CMK (cell line): ENCODE data around the gene CDH4.

Source experiments
- DNase-seq: peaks from one replicate; pipeline ENCODE4 v3.0.0-alpha.2; 2010; ENCODE audit warnings: low read depth

Gene CDH4

GRCh38 chr20:61722146-61722678, 470.2 kb downstream of the CDH4 start:
- no peak for DNase-seq

- no peak for DNase-seq
Observed at GRCh38 chr20:61723529-61724257, 471.6 kb downstream of the CDH4 start.

- DNase-seq = no peak
Observed at GRCh38 chr20:61724376-61724775, 472.3 kb downstream of the CDH4 start.

GRCh38 chr20:61725145-61725544, 473.1 kb downstream of the CDH4 start:
- no peak for DNase-seq

- no peak for DNase-seq
Observed at GRCh38 chr20:61725966-61726365, 473.9 kb downstream of the CDH4 start.

GRCh38 chr20:61726979-61727378, 474.9 kb downstream of the CDH4 start:
- no peak for DNase-seq

- no peak for DNase-seq
Observed at GRCh38 chr20:61727761-61728160, 475.7 kb downstream of the CDH4 start.

- DNase-seq = no peak
Observed at GRCh38 chr20:61728326-61728725, 476.3 kb downstream of the CDH4 start.

GRCh38 chr20:61728786-61729770, 477.0 kb downstream of the CDH4 start:
- no peak for DNase-seq

GRCh38 chr20:61730631-61731362, 478.7 kb downstream of the CDH4 start:
- no peak for DNase-seq

- no peak for DNase-seq
Observed at GRCh38 chr20:61731363-61732181, 479.5 kb downstream of the CDH4 start.

GRCh38 chr20:61732511-61733210, 480.6 kb downstream of the CDH4 start:
- no peak for DNase-seq

- no peak for DNase-seq
Observed at GRCh38 chr20:61733216-61733615, 481.2 kb downstream of the CDH4 start.

GRCh38 chr20:61733891-61734732, 482.1 kb downstream of the CDH4 start:
- DNase-seq = no peak

GRCh38 chr20:61734733-61735502, 482.9 kb downstream of the CDH4 start:
- peak; percentile 12 for DNase-seq

- DNase-seq = no peak
Observed at GRCh38 chr20:61735503-61735785, 483.4 kb downstream of the CDH4 start.

GRCh38 chr20:61736001-61736635, 484.1 kb downstream of the CDH4 start:
- no peak for DNase-seq

GRCh38 chr20:61736751-61737310, 484.8 kb downstream of the CDH4 start:
- DNase-seq = no peak
